Measurements from ENCODE around the gene SLC17A6. TPM values are rescaled to one million over a fixed set of nuclear protein-coding genes. Genes with fewer than 3 reads are reported as not detected.

SLC17A6 gene
- total and polyA plus RNA-seq, 2 donors (not counting 1 experiment from before 2014, with no cell fraction given): not detected

DNA sequence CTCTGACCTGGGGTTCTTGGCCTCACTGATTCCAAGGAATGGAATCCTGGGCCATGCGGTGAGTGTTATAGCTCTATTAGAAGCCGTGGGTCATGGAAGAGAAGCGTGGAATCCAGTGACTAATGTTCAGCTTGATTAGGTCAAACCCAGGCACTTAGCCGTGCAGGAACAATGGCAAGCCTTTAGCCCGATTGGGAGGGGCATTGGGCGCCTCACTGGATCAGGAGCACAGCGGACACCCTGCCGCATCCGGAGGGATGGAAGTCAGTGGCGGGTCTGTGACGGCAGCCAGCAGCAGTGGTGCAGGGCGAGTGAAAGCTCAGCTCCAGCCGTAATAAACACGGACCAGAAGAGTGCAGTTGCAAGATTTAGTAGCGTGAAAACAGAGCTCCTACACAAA lies 20.5 kb upstream of the SLC17A6 start:
- Mint-ChIP-seq H3K9me3 (ENCODE audit: insufficient read depth) (no peaks in the 10 kb centered on the region), H3K27me3 (no peaks in the 10 kb centered on the region), H3K4me3 (no peak overlapping the region), H3K4me1 (no peaks in the 10 kb centered on the region), H3K27ac (no peak overlapping the region)
- no peak for TF ChIP-seq EZH2 (IDR thresholded peaks at IDR 0.05; ENCODE audit: borderline replicate concordance, insufficient read depth, low read depth, low read length, poor library complexity, severe bottlenecking)
- TF ChIP-seq CTCF (IDR thresholded peaks at IDR 0.05): no peak
- Histone ChIP-seq H3K36me3 (replicated peaks in 1 of 2; ENCODE audit: control extremely low read depth in 1 of 2, control insufficient read depth in 1 of 2, extremely low read depth in 1 of 2, insufficient read depth in 2 of 2, low read length in 1 of 2) (no peaks in the 10 kb centered on the region), H3K9me3 (ENCODE audit: control extremely low read depth in 1 of 3, control insufficient read depth in 2 of 3, insufficient read depth in 1 of 3, low read length in 2 of 3) (peaks cover 0 to 3% (median 0%) of the 10 kb centered on the region in 3 donors), H3K9ac (ENCODE audit: low read length) (no peak overlapping the region), H2AFZ (ENCODE audit: insufficient read depth, low read depth, low read length, poor library complexity, severe bottlenecking) (no peak overlapping the region), H3K4me1 (ENCODE audit: control insufficient read depth in 2 of 2, insufficient read depth in 2 of 2, low read length in 2 of 2) (no peaks in the 10 kb centered on the region), H3K79me2 (ENCODE audit: control insufficient read depth, insufficient read depth, low read length) (no peaks in the 10 kb centered on the region), H3K27me3 (replicated peaks in 1 of 4; ENCODE audit: control extremely low read depth in 1 of 4, control insufficient read depth in 3 of 4, insufficient read depth in 4 of 4, low read length in 3 of 4) (peaks cover 0 to 2% (median 0%) of the 10 kb centered on the region in 4 experiments), H3K27ac (ENCODE audit: low read length in 2 of 2) (no peak overlapping the region), H4K20me1 (ENCODE audit: control insufficient read depth, insufficient read depth, low read length, poor library complexity, severe bottlenecking) (no peaks in the 10 kb centered on the region), H3K4me3 (ENCODE audit: control extremely low read depth in 1 of 5, extremely low read depth in 1 of 5, insufficient read depth in 1 of 5, low read depth in 2 of 5, low read length in 4 of 5) (no peak overlapping the region), H3K4me2 (replicated peaks; ENCODE audit: low read depth, low read length, poor library complexity, severe bottlenecking) (no peak overlapping the region)
- intact Hi-C loops (cut with micrococcal nuclease): no loop called here
- no peak for ATAC-seq (ENCODE audit: low read depth)
- ChIA-PET CTCF (interaction anchor here (1.4 kb wide), 1 partner anchor 14 kb away, joined by 5 read pairs; no protein-coding TSS in a partner anchor), POLR2A (no interaction called here)
- DNase-seq: no peak
- WGBS (ENCODE audit: insufficient coverage): 93% methylated on average over 15 of the region's 15 CpGs

DNA sequence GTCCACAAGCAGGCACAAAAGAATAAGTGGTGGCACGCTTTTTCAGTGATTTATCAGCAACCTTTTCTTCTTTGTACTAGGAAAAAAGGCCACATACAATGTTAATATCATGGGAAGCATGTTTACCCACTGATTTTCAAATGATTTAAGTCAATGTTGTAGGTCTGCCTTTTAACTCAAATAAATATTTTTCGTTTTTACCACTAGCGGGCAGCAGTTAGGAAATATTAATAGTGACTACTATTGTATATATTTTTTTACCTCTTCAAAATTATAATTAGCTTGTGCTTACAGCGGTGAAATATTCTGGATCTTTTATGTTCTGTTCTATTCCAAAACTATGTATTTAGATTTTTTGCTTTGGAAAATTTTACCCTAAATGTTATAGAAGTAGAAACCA lies 6.4 kb upstream of the SLC17A6 start:
- H3K4me1 Mint-ChIP-seq: no peaks in the 10 kb centered on the region
- Histone ChIP-seq H3K27ac (ENCODE audit: low read length in 2 of 2) (no peak overlapping the region), H3K9me3 (ENCODE audit: control extremely low read depth in 1 of 3, control insufficient read depth in 2 of 3, insufficient read depth in 1 of 3, low read length in 2 of 3) (no peaks in the 10 kb centered on the region), H3K79me2 (ENCODE audit: control insufficient read depth, insufficient read depth, low read length) (no peaks in the 10 kb centered on the region), H2AFZ (ENCODE audit: insufficient read depth, low read depth, low read length, poor library complexity, severe bottlenecking) (no peak overlapping the region), H4K20me1 (ENCODE audit: control insufficient read depth, insufficient read depth, low read length, poor library complexity, severe bottlenecking) (no peaks in the 10 kb centered on the region), H3K36me3 (replicated peaks in 1 of 2; ENCODE audit: control extremely low read depth in 1 of 2, control insufficient read depth in 1 of 2, extremely low read depth in 1 of 2, insufficient read depth in 2 of 2, low read length in 1 of 2) (no peaks in the 10 kb centered on the region), H3K4me2 (replicated peaks; ENCODE audit: low read depth, low read length, poor library complexity, severe bottlenecking) (no peak overlapping the region), H3K27me3 (replicated peaks in 1 of 4; ENCODE audit: control extremely low read depth in 1 of 4, control insufficient read depth in 3 of 4, insufficient read depth in 4 of 4, low read length in 3 of 4) (peaks cover 0 to 3% (median 0%) of the 10 kb centered on the region in 4 experiments), H3K4me1 (ENCODE audit: control insufficient read depth in 2 of 2, insufficient read depth in 2 of 2, low read length in 2 of 2) (no peaks in the 10 kb centered on the region), H3K4me3 (ENCODE audit: control extremely low read depth in 1 of 5, extremely low read depth in 1 of 5, insufficient read depth in 1 of 5, low read depth in 2 of 5, low read length in 4 of 5) (no peak overlapping the region), H3K9ac (ENCODE audit: low read length) (no peak overlapping the region)
- no CpG with 5 or more reads among the region's 4 CpGs for WGBS (ENCODE audit: insufficient coverage)
- no peaks in the 10 kb centered on the region for H3K9me3 Mint-ChIP-seq (ENCODE audit: insufficient read depth)
- ChIA-PET CTCF (interaction anchor here (4.7 kb wide), 1 partner anchor 456 kb away, joined by 31 read pairs; no protein-coding TSS in a partner anchor), POLR2A (no interaction called here)
- H3K27me3 Mint-ChIP-seq: peaks cover 7% of the 10 kb centered on the region
- ATAC-seq (ENCODE audit: low read depth) (no peak), DNase-seq (no peak)
- H3K27ac Mint-ChIP-seq: no peak overlapping the region
- H3K4me3 Mint-ChIP-seq: no peak overlapping the region
- intact Hi-C loops (cut with micrococcal nuclease): no loop called here
- TF ChIP-seq CTCF (IDR thresholded peaks at IDR 0.05) (no peak), EZH2 (IDR thresholded peaks at IDR 0.05; ENCODE audit: borderline replicate concordance, insufficient read depth, low read depth, low read length, poor library complexity, severe bottlenecking) (no peak)
